GM19395 (cell line): ENCODE results near the gene LYRM9.
"Not testable (repeated sequence)": the region's sequence is repeated elsewhere in the genome, so short reads cannot be mapped to it uniquely, and the experiment has no call there.

Experiments used
- ATAC-seq: cut with Tn5 transposase; IDR thresholded peaks from one replicate; pipeline ENCODE4 v1.9.1; 2021; ENCODE audit warnings: mild to moderate bottlenecking, moderate library complexity; ENCODE audit not compliant: unreplicated experiment

Gene LYRM9

DNA sequence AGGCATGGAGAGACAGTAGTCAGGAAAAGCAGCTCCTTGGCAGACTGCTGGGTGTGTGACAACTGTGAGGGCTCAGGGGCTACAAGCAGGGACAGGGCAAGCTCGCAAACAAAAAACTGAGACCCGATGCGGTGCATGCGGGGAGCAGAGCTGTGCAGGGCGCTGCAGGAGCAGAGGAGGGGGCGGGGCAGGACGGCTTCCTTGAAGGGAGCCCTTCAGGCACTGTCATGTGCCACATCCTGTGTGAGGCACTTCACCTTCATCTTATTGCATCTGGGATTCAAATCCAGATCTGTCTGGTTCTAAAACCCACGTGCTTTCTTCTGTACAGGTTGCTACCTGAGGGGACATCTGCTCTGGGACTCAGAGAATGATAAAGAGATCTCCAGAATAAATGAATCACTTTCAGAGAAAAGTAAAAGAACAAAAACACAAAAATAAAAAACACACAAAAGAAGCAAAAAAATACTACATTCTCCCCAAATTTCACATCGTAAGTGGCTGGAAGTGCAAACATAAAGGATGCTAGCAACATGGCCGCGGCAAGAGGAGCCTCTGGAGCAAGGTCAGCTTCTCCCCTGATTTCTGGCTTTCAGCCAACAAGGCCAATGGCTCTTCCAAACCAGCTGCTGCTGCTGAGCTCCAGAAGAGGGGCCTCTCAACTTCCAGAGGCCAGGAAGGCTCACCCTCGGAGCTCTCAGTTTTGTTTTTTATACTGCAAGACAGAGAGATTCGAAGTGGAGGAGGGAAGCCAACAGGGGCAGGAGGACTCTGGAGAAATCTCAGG lies 14.2 kb downstream of the LYRM9 start:
- no peak for ATAC-seq

GRCh38 chr17:27873746-27874145 lies 19.4 kb downstream of the LYRM9 start:
- no peak for ATAC-seq

- no peak for ATAC-seq
Measured at GRCh38 chr17:27873211-27873610, 20.0 kb downstream of the LYRM9 start.

DNA sequence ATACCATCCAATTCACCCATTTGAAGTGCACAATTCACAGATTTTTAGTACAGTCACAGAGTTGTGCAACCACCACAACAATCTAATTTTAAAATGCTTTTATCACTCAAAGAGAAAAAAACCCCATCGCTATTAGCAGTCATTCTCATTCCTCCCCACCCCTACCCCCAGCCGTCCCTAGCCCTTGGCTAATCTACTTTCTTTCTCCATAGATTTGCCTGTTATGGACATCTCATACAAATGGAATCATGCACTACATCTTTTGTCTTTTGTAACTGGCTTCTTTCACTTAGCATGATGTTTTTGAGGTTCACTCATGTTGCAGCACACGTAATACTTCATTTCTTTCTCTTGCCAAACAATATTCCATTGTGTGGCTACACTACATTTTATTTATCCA lies 20.4 kb downstream of the LYRM9 start:
- ATAC-seq = no peak

DNA sequence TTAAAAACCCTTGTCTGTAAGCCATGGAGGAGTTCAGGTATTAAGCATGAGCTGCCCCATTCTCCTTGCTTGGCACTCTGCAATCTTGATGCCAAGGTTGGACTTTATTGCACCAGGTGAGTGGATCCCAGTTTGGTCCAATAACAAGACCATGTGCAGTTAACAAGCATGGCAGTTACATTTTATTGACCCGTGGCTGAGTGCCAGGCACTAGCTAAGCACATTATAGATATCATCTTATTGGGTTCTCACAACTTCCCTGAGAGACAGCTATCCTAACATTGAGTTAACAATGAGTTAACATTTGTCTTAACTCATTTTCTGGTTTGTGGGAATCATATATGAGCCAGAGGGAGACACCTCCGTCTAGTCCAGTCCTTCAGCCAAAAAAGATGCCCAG lies 21.8 kb downstream of the LYRM9 start:
- no peak for ATAC-seq

GRCh38 chr17:27870345-27870744 lies 22.8 kb downstream of the LYRM9 start:
- ATAC-seq = no peak

GRCh38 chr17:27868565-27868964 lies 24.6 kb downstream of the LYRM9 start:
- no peak for ATAC-seq

DNA sequence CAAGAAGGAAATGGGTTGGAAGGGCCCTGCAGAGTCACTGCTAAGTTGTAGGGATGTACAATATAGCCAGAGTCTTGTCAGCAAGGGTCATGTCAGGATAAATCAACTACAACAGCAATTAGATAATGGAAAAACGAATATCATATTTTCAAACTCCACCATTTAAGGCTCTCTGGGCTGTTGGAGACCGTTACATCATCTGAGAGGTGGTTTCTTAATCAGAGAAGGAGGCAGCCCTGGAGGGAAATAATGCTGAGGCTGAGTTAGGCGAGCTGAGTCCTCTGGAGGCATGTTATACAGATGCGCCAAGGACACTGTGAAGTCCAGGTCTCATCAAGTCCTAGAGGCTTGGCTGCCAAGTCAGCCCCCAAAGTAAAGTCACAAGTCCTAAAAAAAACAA lies 30.3 kb downstream of the LYRM9 start:
- no peak for ATAC-seq

DNA sequence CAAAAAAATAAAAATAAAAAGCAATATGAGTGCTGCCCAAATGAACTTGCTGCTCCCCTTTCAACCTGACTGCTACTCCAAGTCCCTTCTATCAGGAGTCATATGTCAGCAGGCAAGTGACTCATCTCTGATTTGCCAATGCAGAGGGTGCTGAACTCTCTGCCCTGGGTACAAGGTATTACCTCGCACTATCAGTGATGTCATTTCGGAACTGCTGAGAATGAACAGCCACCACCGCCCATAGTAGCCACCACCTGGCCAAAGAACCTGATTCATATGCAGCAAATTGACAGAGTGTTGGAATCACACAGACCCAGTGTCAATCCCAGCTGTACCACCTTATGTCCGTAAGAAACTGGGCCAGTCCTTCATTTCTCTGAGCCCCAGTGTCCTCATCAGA lies 31.2 kb downstream of the LYRM9 start:
- ATAC-seq = no peak

GRCh38 chr17:27860971-27861664 lies 32.0 kb downstream of the LYRM9 start:
- ATAC-seq = no peak

DNA sequence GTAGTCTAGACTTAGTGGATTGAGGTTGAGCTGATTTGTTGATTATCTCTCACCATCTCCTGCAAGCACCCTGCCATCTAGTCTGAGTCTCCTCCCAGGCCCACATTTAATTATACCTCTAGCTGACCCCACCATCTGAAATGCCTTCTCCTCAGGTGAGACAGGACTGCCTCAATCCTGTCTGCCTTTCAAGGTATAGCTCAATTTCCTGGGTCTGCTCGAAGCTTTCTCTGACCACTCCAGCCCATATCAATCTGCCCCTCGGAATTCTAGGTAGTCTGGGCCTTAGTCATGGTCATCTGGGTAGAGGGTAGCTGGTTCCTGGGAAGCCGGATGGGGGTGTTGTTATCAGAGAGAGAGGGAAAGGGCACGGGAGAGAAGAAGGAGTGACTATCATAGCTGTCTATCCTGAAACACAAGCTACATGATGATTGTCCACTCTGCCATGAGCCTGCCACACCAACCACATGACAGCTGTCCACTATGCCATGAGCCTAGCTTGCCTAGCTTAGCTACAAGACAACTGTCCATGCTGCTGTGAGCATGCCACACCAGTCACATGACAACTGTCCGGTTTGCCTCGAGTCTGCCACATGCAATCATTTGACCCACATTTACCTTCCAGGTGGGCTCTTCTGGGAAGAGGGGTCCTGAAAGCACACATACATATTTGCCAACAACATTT lies 34.4 kb downstream of the LYRM9 start:
- ATAC-seq = no peak

DNA sequence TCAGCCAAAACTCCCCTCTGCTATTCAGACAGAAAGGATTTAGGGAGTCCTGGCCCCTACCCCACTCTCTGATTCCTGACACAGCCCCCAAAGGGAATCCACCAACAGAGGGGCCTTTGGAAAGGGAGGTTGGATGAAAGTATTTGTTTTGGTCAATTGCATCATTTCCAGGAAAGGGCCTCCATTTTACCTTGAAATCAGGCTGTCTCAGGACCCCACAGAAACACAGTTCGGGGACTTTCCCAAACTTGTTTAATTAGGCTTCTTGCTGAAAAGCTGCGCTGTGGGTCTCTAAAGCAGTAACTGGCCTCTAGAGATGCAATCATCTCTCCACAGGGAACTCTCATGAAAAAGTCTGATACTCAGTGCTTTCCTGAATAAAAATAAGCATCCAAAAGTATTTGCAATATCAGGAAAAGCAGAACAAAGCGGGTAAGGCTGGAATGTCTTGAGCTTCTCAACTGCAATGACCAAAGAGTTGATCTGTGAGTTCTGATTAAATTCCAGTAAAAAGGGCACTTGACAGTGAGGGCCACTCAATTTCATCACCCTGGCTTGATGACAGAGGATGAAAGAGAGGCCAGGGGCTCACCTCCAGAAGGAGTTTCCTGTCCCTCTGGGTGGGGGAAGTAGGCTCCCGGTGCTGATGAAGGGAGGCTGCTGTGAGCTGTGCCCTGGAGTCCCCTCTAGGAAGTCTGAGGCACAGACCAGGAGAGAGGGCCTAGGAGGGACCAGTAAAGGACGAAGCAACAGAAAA lies 36.3 kb downstream of the LYRM9 start:
- no peak for ATAC-seq

GRCh38 chr17:27855454-27855853 lies 37.7 kb downstream of the LYRM9 start:
- ATAC-seq = no peak

- ATAC-seq = no peak
Measured at GRCh38 chr17:27854163-27854562, 39.0 kb downstream of the LYRM9 start.

DNA sequence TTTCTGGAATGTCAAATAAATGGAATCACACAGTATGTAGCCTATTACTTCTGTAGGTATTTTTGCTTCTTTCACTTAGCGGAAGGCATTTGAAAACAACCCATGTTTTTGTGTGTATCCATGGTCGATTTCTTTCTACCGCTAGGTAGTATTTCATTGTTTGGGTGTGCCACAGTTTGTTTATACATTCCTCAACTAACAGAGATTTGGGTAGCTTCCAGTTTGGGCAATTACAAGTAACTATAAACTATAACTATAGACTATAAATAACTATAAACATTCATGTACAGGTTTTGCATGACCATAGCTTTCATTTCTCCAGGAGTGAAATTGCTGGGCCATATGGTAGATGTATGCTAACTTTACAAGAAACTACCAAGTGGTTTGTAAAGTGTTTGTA lies 40.1 kb downstream of the LYRM9 start:
- no peak for ATAC-seq

- no peak for ATAC-seq
Measured at GRCh38 chr17:27849474-27850185, 43.5 kb downstream of the LYRM9 start.

DNA sequence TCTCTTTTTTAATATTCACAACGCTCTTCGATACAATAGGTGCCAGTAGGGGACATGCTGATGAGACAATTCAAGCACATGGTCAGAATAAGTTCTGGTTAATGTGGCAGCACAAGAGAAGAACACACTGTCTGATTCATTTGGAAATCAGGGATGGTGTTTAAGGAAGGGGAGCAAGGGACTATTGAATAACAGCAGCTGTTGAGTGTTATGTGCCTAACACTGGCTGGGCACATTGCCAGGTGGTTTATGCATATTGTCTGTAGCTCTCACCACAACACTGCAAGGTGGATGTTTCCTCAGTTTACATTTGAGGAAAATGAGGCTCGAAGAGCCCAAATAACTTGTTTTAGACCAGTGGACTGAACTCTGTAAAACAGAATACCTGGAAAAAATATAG lies 44.2 kb downstream of the LYRM9 start:
- ATAC-seq = no peak

- not testable (repeated sequence) for ATAC-seq
Measured at GRCh38 chr17:27846808-27847307, 46.3 kb downstream of the LYRM9 start.

- no peak for ATAC-seq
Measured at GRCh38 chr17:27846042-27846655, 47.0 kb downstream of the LYRM9 start.
